H9 (cell line): ENCODE measurements around the gene CLTCL1. TPM values are rescaled to one million over a fixed set of nuclear protein-coding genes. Genes with fewer than 3 reads are reported as not detected.

ENCODE experiments used
- DNase-seq: peaks from one replicate; pipeline ENCODE4 v3.0.0-alpha.2; 2017
- H2AFZ ChIP-seq: one replicate; pipeline ENCODE4 v1.6.1; 2013; ENCODE audit warnings: mild to moderate bottlenecking, low read length, control low read depth, moderate library complexity
- H2AK5ac ChIP-seq: 2 replicates; pipeline ENCODE4 v1.6.1; 2013; ENCODE audit warnings: low read length, control low read depth, mixed read lengths; ENCODE audit not compliant: insufficient read length
- H2BK120ac ChIP-seq: one replicate; pipeline ENCODE4 v1.6.1; 2013; ENCODE audit warnings: low read depth, mild to moderate bottlenecking, low read length, control low read depth, inconsistent platforms; ENCODE audit not compliant: poor library complexity, severe bottlenecking
- H2BK12ac ChIP-seq: 2 replicates; pipeline ENCODE4 v1.6.1; 2013; ENCODE audit warnings: low read length, control low read depth, mixed read lengths, low read depth; ENCODE audit not compliant: insufficient read length
- H2BK15ac ChIP-seq: 2 replicates; pipeline ENCODE4 v1.6.1; 2013; ENCODE audit warnings: low read depth, low read length, control low read depth
- H2BK20ac ChIP-seq: one replicate; pipeline ENCODE4 v1.6.1; 2013; ENCODE audit warnings: low read depth, mild to moderate bottlenecking, low read length, control low read depth, inconsistent platforms; ENCODE audit not compliant: poor library complexity, severe bottlenecking
- H2BK5ac ChIP-seq: 2 replicates; pipeline ENCODE4 v1.6.1; 2013; ENCODE audit warnings: low read length, control low read depth, mixed read lengths; ENCODE audit not compliant: insufficient read length
- H3K14ac ChIP-seq: 2 replicates; pipeline ENCODE4 v1.6.1; 2013; ENCODE audit warnings: low read length, control low read depth; ENCODE audit not compliant: insufficient read depth
- H3K18ac ChIP-seq: 2 replicates; pipeline ENCODE4 v1.6.1; 2013; ENCODE audit warnings: low read depth, mild to moderate bottlenecking, mixed read lengths, low read length, control low read depth; ENCODE audit not compliant: insufficient read length
- H3K23ac ChIP-seq: 2 replicates; pipeline ENCODE4 v1.6.1; 2013; ENCODE audit warnings: low read length, control low read depth, mixed read lengths, low read depth; ENCODE audit not compliant: insufficient read length
- H3K23me2 ChIP-seq: 2 replicates; pipeline ENCODE4 v1.6.1; 2013; ENCODE audit warnings: low read depth, mild to moderate bottlenecking, mixed read lengths, low read length, control low read depth; ENCODE audit not compliant: insufficient read length, poor library complexity, severe bottlenecking
- H3K27ac ChIP-seq: 2 replicates; pipeline ENCODE4 v1.5.1; 2013; ENCODE audit warnings: low read length, control low read depth, mixed read lengths, low read depth; ENCODE audit not compliant: insufficient read length
- H3K27me3 ChIP-seq: 2 replicates; pipeline ENCODE4 v1.6.1; 2013; ENCODE audit warnings: low read length, control low read depth, inconsistent platforms; ENCODE audit not compliant: insufficient read depth
- H3K4ac ChIP-seq: 2 replicates; pipeline ENCODE4 v1.6.1; 2013; ENCODE audit warnings: low read depth, mild to moderate bottlenecking, control low read depth, inconsistent platforms, low read length, moderate library complexity
- H3K4me1 ChIP-seq: 2 replicates; pipeline ENCODE4 v1.6.1; 2013; ENCODE audit warnings: low read length, control low read depth, inconsistent platforms; ENCODE audit not compliant: insufficient read depth
- H3K4me2 ChIP-seq: 2 replicates; pipeline ENCODE4 v1.6.1; 2013; ENCODE audit warnings: low read length, control low read depth, mixed read lengths; ENCODE audit not compliant: insufficient read length, insufficient read depth
- H3K56ac ChIP-seq: 2 replicates; pipeline ENCODE4 v1.6.1; 2013; ENCODE audit warnings: low read depth, mild to moderate bottlenecking, mixed read lengths, low read length, control low read depth; ENCODE audit not compliant: insufficient read length
- H3K79me1 ChIP-seq: 2 replicates; pipeline ENCODE4 v1.6.1; 2013; ENCODE audit warnings: low read depth, mild to moderate bottlenecking, moderate library complexity, low read length, control low read depth, inconsistent platforms; ENCODE audit not compliant: insufficient read depth, poor library complexity, severe bottlenecking
- H3K79me2 ChIP-seq: 2 replicates; pipeline ENCODE4 v1.6.1; 2013; ENCODE audit warnings: low read length, control low read depth, inconsistent platforms; ENCODE audit not compliant: insufficient read depth
- H3K9ac ChIP-seq: 2 replicates; pipeline ENCODE4 v1.6.1; 2013; ENCODE audit warnings: low read length, control low read depth, mixed read lengths; ENCODE audit not compliant: insufficient read length; ENCODE audit errors: extremely low read depth
- H3K9me3 ChIP-seq: one replicate; pipeline ENCODE4 v1.6.1; 2013; ENCODE audit warnings: low read depth, low read length, inconsistent platforms; ENCODE audit not compliant: control insufficient read depth
- H3T11ph ChIP-seq: one replicate; pipeline ENCODE4 v1.6.1; 2013; ENCODE audit warnings: mild to moderate bottlenecking, low read length, control low read depth, inconsistent platforms
- H4K20me1 ChIP-seq: one replicate; pipeline ENCODE4 v1.6.1; 2013; ENCODE audit not compliant: control insufficient read depth, insufficient read length, insufficient read depth
- H4K5ac ChIP-seq: 2 replicates; pipeline ENCODE4 v1.6.1; 2013; ENCODE audit warnings: low read depth, mild to moderate bottlenecking, mixed read lengths, low read length, control low read depth; ENCODE audit not compliant: insufficient read length
- H4K8ac ChIP-seq: replicated peaks from 2 replicates; pipeline ENCODE4 v1.6.1; 2013; ENCODE audit warnings: low read length, control low read depth, mixed read lengths, low read depth; ENCODE audit not compliant: insufficient read length
- H4K91ac ChIP-seq: 2 replicates; pipeline ENCODE4 v1.6.1; 2013; ENCODE audit warnings: low read depth, mild to moderate bottlenecking, moderate library complexity, mixed read lengths, low read length, control low read depth; ENCODE audit not compliant: insufficient read length
- H3K27ac Mint-ChIP-seq, 3 experiments: 2 replicates in 2 of 3; 3 replicates in 1 of 3; pipeline ENCODE4 v1.8.0; 2020 to 2021; ENCODE audit warnings: mixed read lengths in 3 of 3, mild to moderate bottlenecking in 1 of 3, moderate library complexity in 1 of 3
- H3K27me3 Mint-ChIP-seq: 2 replicates; pipeline ENCODE4 v1.8.0; 2021; ENCODE audit warnings: low read depth, mild to moderate bottlenecking, moderate library complexity, mixed read lengths
- H3K36me3 Mint-ChIP-seq, 3 experiments: 2 replicates in 2 of 3; 3 replicates in 1 of 3; pipeline ENCODE4 v1.8.0; 2020 to 2021; ENCODE audit warnings: low read depth in 3 of 3, mixed read lengths in 3 of 3; ENCODE audit not compliant: insufficient read depth in 1 of 3
- H3K4me1 Mint-ChIP-seq, 2 experiments: 2 replicates each; pipeline ENCODE4 v1.8.0; 2020; ENCODE audit warnings: mixed read lengths in 2 of 2
- H3K4me3 Mint-ChIP-seq, 2 experiments: 2 replicates in 1 of 2; 3 replicates in 1 of 2; pipeline ENCODE4 v1.8.0; 2020 to 2021; ENCODE audit warnings: mild to moderate bottlenecking in 2 of 2, mixed read lengths in 2 of 2, moderate library complexity in 1 of 2
- H3K9me3 Mint-ChIP-seq, 2 experiments: 2 replicates in 1 of 2; 3 replicates in 1 of 2; pipeline ENCODE4 v1.8.0; 2020; ENCODE audit warnings: mild to moderate bottlenecking in 2 of 2, mixed read lengths in 2 of 2, moderate library complexity in 1 of 2
- CTCF ChIP-seq: fragments of 200-600 bp; sonication (generic); conservative IDR thresholded peaks from 3 replicates; pipeline ENCODE4 v1.8.0; 2021; ENCODE audit warnings: antibody characterized with exemption, mild to moderate bottlenecking
- WGBS: extraction: QIAGEN DNeasy Blood & Tissue Kit; methylation state at CpG from one replicate; pipeline ENCODE4 v1.1.7; 2013; ENCODE audit warnings: missing lambda C conversion rate, low lambda C conversion rate, mixed read lengths; ENCODE audit not compliant: insufficient read length; ENCODE audit errors: extremely low coverage; 5-methylcytosine and 5-hydroxymethylcytosine counted together
- total RNA-seq: library from RNA; stranded (reverse); gene quantifications from 2 replicates; pipeline ENCODE4 v1.2.1, GENCODE V29; 2021

The CLTCL1 gene
- total RNA-seq, 1 experiment from 2014 or later, result 11.1 TPM

- TF ChIP-seq CTCF, result no peak
- no peak overlapping the region for H3K23ac ChIP-seq
- H3K79me2 ChIP-seq, result no peaks in the 10 kb centered on the region
- no peak for DNase-seq
- H3K9me3 ChIP-seq, result no peaks in the 10 kb centered on the region
- H3K9ac ChIP-seq, result peak overlapping the region; percentile 14
- peaks cover 3% of the 10 kb centered on the region; the same call in 1 of the 2 replicates for H3K4me1 ChIP-seq
- no peak overlapping the region for H3K18ac ChIP-seq
- H2BK15ac ChIP-seq, result no peak overlapping the region
- no peak overlapping the region for H4K91ac ChIP-seq
- H3K27me3 ChIP-seq, result no peaks in the 10 kb centered on the region
- no peak overlapping the region for H2BK120ac ChIP-seq
- H4K8ac ChIP-seq, result no peak overlapping the region
- H3K9me3 Mint-ChIP-seq, result no peaks in the 10 kb centered on the region
- H2AK5ac ChIP-seq, result no peak overlapping the region
- H2BK5ac ChIP-seq, result no peak overlapping the region
- no peak overlapping the region for H2AFZ ChIP-seq
- no peak overlapping the region for H3K4ac ChIP-seq
- H3K4me3 Mint-ChIP-seq, result peak overlapping the region; percentile 70 to 79
- peak overlapping the region; percentile 41; the same call in 1 of the 2 replicates for H3K14ac ChIP-seq
- H3K27ac Mint-ChIP-seq, result no peak overlapping the region
- peaks cover 37 to 40% of the 10 kb centered on the region in 2 experiments for H3K4me1 Mint-ChIP-seq
- H3K27me3 Mint-ChIP-seq, result no peaks in the 10 kb centered on the region
- peaks cover 5% of the 10 kb centered on the region for H3K23me2 ChIP-seq
- no peaks in the 10 kb centered on the region for H3K79me1 ChIP-seq
- H4K20me1 ChIP-seq, result peaks cover 2% of the 10 kb centered on the region
- H2BK20ac ChIP-seq, result no peak overlapping the region
- no peak overlapping the region for H3K27ac ChIP-seq
- no peak overlapping the region for H2BK12ac ChIP-seq
- peaks cover 0 to 18% (median 9%) of the 10 kb centered on the region in 3 experiments; a peak in 5 of 7 replicates for H3K36me3 Mint-ChIP-seq
- WGBS, result no CpG with 5 or more reads among the region's 80 CpGs
- no peak overlapping the region for H4K5ac ChIP-seq
- no peak overlapping the region for H3T11ph ChIP-seq
- no peak overlapping the region for H3K56ac ChIP-seq
- peak overlapping the region; percentile 52 for H3K4me2 ChIP-seq
Measured at GRCh38 chr22:19178065-19178656, 113.4 kb downstream of the CLTCL1 start.
